ENCODE measurements around the gene OPRM1. TPM values are rescaled to one million over a fixed set of nuclear protein-coding genes. Genes with fewer than 3 reads are reported as not detected.

OPRM1 gene
- polyA plus RNA-seq, 3 donors: not detected

- H3K27ac ChIP-seq (ENCODE audit: low read depth, low read length): no peak overlapping the region
- WGBS, 3 donors: 42 to 78% (median 55%) methylated on average over 2 of the region's 2 CpGs
These were observed 241.5 kb downstream of the OPRM1 start for GRCh38 chr6:154280521-154280920.

GRCh38 chr6:154284313-154284853 is 245.3 kb downstream of the OPRM1 start:
- 96 to 99% (median 98%) methylated on average over 7 of the region's 7 CpGs for WGBS, 3 donors
- no peak overlapping the region for H3K27ac ChIP-seq (ENCODE audit: low read depth, low read length)

GRCh38 chr6:154285826-154286225 is 246.8 kb downstream of the OPRM1 start:
- H3K27ac ChIP-seq (ENCODE audit: low read depth, low read length): no peak overlapping the region
- 64 to 79% (median 69%) methylated on average over 1 of the region's 1 CpG for WGBS, 3 donors

- no peak overlapping the region for H3K27ac ChIP-seq (ENCODE audit: low read depth, low read length)
- WGBS, 3 donors: 83 to 90% (median 87%) methylated on average over 6 of the region's 6 CpGs
These were observed 250.9 kb downstream of the OPRM1 start for GRCh38 chr6:154289818-154290508.

- H3K27ac ChIP-seq (ENCODE audit: low read depth, low read length): no peak overlapping the region
These were observed 253.0 kb downstream of the OPRM1 start for GRCh38 chr6:154292066-154292465.

GRCh38 chr6:154292855-154293519 is 253.9 kb downstream of the OPRM1 start:
- whole genome bisulfite sequencing, 3 donors: 62 to 77% (median 76%) methylated on average over 4 of the region's 4 CpGs
- H3K27ac ChIP-seq (ENCODE audit: low read depth, low read length): no peak overlapping the region

More at GRCh38 chr6:154292066-154292465, 253.0 kb downstream of the OPRM1 start:
- WGBS, 3 donors: 65 to 81% (median 65%) methylated on average over 3 of the region's 3 CpGs

- 69 to 77% (median 72%) methylated on average over 4 of the region's 4 CpGs for WGBS, 3 donors
- no peak overlapping the region for H3K27ac ChIP-seq (ENCODE audit: low read depth, low read length)
These were observed 256.7 kb downstream of the OPRM1 start for GRCh38 chr6:154295733-154296132.
